ENCODE measurements around the gene RASGEF1B.

Gene RASGEF1B

GRCh38 chr4:81465406-81466340 lies 6.0 kb downstream of the RASGEF1B start:
- DNase-seq, result no peak

- DNase-seq, result no peak
Measured at GRCh38 chr4:81460834-81461233, 10.9 kb downstream of the RASGEF1B start.

GRCh38 chr4:81460191-81460701 lies 11.5 kb downstream of the RASGEF1B start:
- DNase-seq, result no peak

GRCh38 chr4:81459228-81459627 lies 12.5 kb downstream of the RASGEF1B start:
- DNase-seq, result no peak

GRCh38 chr4:81457921-81458520 lies 13.7 kb downstream of the RASGEF1B start:
- no peak for DNase-seq

- DNase-seq, result no peak
Measured at GRCh38 chr4:81457345-81457744, 14.4 kb downstream of the RASGEF1B start.

- DNase-seq, result no peak
Measured at GRCh38 chr4:81455897-81456296, 15.8 kb downstream of the RASGEF1B start.

GRCh38 chr4:81454948-81455347 lies 16.8 kb downstream of the RASGEF1B start:
- DNase-seq, result no peak

- DNase-seq, result no peak
Measured at GRCh38 chr4:81454499-81454898, 17.2 kb downstream of the RASGEF1B start.

GRCh38 chr4:81453024-81453423 lies 18.7 kb downstream of the RASGEF1B start:
- DNase-seq, result no peak

- DNase-seq, result no peak
Measured at GRCh38 chr4:81452452-81453006, 19.2 kb downstream of the RASGEF1B start.

- DNase-seq, result no peak
Measured at GRCh38 chr4:81449015-81449414, 22.7 kb downstream of the RASGEF1B start.

- no peak for DNase-seq
Measured at GRCh38 chr4:81447566-81448229, 24.0 kb downstream of the RASGEF1B start.

- DNase-seq, result no peak
Measured at GRCh38 chr4:81446634-81447033, 25.1 kb downstream of the RASGEF1B start.

- DNase-seq, result no peak
Measured at GRCh38 chr4:81445196-81445595, 26.5 kb downstream of the RASGEF1B start.

- DNase-seq, result no peak
Measured at GRCh38 chr4:81442484-81443085, 29.1 kb downstream of the RASGEF1B start.

- DNase-seq, result no peak
Measured at GRCh38 chr4:81440949-81441348, 30.8 kb downstream of the RASGEF1B start.

- DNase-seq, result no peak
Measured at GRCh38 chr4:81436941-81437574, 34.6 kb downstream of the RASGEF1B start.

GRCh38 chr4:81436096-81436495 lies 35.6 kb downstream of the RASGEF1B start:
- DNase-seq, result no peak

GRCh38 chr4:81432825-81433224 lies 38.9 kb downstream of the RASGEF1B start:
- no peak for DNase-seq

- no peak for DNase-seq
Measured at GRCh38 chr4:81431971-81432370, 39.7 kb downstream of the RASGEF1B start.

- no peak for DNase-seq
Measured at GRCh38 chr4:81429607-81430006, 42.1 kb downstream of the RASGEF1B start.

Data from effector CD8-positive, alpha-beta T cell (primary cell).